Smooth muscle cell (in vitro differentiated cells): ENCODE data around the gene PPIG. TPM values are rescaled to one million over a fixed set of nuclear protein-coding genes. Genes with fewer than 3 reads are reported as not detected.

ENCODE experiments used
- DNase-seq: peaks from one replicate; lab custom pipeline; 2025; ENCODE audit not compliant: unreplicated experiment; lab: John Stamatoyannopoulos, UW
- H2AFZ ChIP-seq: fragments of 200-600 bp; sonication (generic); 2 replicates; pipeline ENCODE4 v1.6.0; 2016; ENCODE audit warnings: antibody characterized with exemption, low read depth, mild to moderate bottlenecking
- H3F3A ChIP-seq: fragments of 200-600 bp; sonication (generic); 2 replicates; pipeline ENCODE4 v1.6.0; 2017; ENCODE audit warnings: antibody characterized with exemption, low read depth
- H3K27ac ChIP-seq: fragments of 200-600 bp; sonication (generic); 2 replicates; pipeline ENCODE4 v1.5.1; 2016; ENCODE audit warnings: low read depth, mild to moderate bottlenecking
- H3K27me3 ChIP-seq: fragments of 200-600 bp; sonication (generic); 2 replicates; pipeline ENCODE4 v1.6.1; 2016; ENCODE audit warnings: low read depth, mild to moderate bottlenecking
- H3K36me3 ChIP-seq: fragments of 200-600 bp; sonication (generic); 2 replicates; pipeline ENCODE4 v1.5.1; 2016; ENCODE audit warnings: low read depth
- H3K4me1 ChIP-seq: fragments of 200-600 bp; sonication (generic); 2 replicates; pipeline ENCODE4 v1.5.1; 2016; ENCODE audit warnings: low read depth
- H3K4me2 ChIP-seq: fragments of 200-600 bp; sonication (generic); 2 replicates; pipeline ENCODE4 v1.6.0; 2016; ENCODE audit warnings: mild to moderate bottlenecking
- H3K4me3 ChIP-seq: fragments of 200-600 bp; sonication (generic); 2 replicates; pipeline ENCODE4 v1.5.1; 2016; ENCODE audit warnings: mild to moderate bottlenecking
- H3K79me2 ChIP-seq: fragments of 200-600 bp; sonication (generic); 2 replicates; pipeline ENCODE4 v1.6.0; 2016; ENCODE audit warnings: low read depth, mild to moderate bottlenecking
- H3K9ac ChIP-seq: fragments of 200-600 bp; sonication (generic); 2 replicates; pipeline ENCODE4 v1.6.0; 2016; ENCODE audit warnings: low read depth
- H3K9me3 ChIP-seq: fragments of 200-600 bp; sonication (generic); replicated peaks from 2 replicates; pipeline ENCODE4 v1.5.1; 2016; ENCODE audit warnings: low read depth
- H4K20me1 ChIP-seq: fragments of 200-600 bp; sonication (generic); 2 replicates; pipeline ENCODE4 v1.6.0; 2016; ENCODE audit warnings: low read depth
- WGBS: methylation state at CpG from one replicate; pipeline ENCODE4 v1.1.7; 2016; ENCODE audit warnings: low lambda C conversion rate; 5-methylcytosine and 5-hydroxymethylcytosine counted together
- polyA plus RNA-seq: library from polyadenylated mRNA; unstranded; fragments of >200 nt; fragmentation: Nextera tagmentation; extraction: Ambion mirVana; gene quantifications from 2 replicates; pipeline ENCODE4 v1.2.1, GENCODE V29; 2016
- total RNA-seq: library from RNA; depleted of rRNA; stranded (reverse); fragments of >200 nt; gene quantifications from 2 replicates; pipeline ENCODE4 v1.2.3, GENCODE V29; 2014
- TF ChIP-seq, protein P1 (sequence below): fragments of 200-600 bp; sonication (generic); IDR thresholded peaks from 2 replicates; pipeline ENCODE4 v1.5.1; 2017; ENCODE audit warnings: borderline replicate concordance, mild to moderate bottlenecking, antibody characterized with exemption; ENCODE audit not compliant: insufficient read depth, poor library complexity, severe bottlenecking

Gene PPIG
- total and polyA plus RNA-seq, 2 experiments from 2014 or later = 34.4 to 51.1 TPM

DNA sequence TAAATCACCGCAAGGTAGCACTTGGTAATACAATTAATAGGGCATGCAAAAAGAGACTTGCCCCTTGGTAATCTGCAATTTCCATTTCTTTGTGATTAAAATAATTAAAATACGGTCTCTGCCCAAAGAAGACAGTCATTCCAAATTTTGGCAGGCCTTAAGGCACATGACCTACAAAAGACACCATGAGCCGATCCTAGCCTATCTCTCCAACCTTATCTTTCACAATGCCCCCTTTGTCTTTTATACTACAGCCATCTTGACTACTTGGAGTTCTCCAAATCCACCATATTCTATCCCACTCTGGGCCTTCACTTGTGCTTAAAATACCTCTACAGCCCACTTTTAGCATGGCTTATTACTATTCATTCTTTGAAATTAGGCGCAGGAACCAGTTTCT lies 86.8 kb downstream of the PPIG start:
- TF ChIP-seq, protein P1, sequence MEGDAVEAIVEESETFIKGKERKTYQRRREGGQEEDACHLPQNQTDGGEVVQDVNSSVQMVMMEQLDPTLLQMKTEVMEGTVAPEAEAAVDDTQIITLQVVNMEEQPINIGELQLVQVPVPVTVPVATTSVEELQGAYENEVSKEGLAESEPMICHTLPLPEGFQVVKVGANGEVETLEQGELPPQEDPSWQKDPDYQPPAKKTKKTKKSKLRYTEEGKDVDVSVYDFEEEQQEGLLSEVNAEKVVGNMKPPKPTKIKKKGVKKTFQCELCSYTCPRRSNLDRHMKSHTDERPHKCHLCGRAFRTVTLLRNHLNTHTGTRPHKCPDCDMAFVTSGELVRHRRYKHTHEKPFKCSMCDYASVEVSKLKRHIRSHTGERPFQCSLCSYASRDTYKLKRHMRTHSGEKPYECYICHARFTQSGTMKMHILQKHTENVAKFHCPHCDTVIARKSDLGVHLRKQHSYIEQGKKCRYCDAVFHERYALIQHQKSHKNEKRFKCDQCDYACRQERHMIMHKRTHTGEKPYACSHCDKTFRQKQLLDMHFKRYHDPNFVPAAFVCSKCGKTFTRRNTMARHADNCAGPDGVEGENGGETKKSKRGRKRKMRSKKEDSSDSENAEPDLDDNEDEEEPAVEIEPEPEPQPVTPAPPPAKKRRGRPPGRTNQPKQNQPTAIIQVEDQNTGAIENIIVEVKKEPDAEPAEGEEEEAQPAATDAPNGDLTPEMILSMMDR = no peak
- Histone ChIP-seq H3K27ac (no peak overlapping the region), H3K36me3 (no peaks in the 10 kb centered on the region), H3K4me1 (no peaks in the 10 kb centered on the region), H3K4me2 (no peak overlapping the region), H3F3A (no peaks in the 10 kb centered on the region), H3K79me2 (no peaks in the 10 kb centered on the region), H3K27me3 (no peaks in the 10 kb centered on the region), H3K9ac (no peak overlapping the region), H3K4me3 (no peak overlapping the region), H3K9me3 (no peaks in the 10 kb centered on the region), H4K20me1 (no peaks in the 10 kb centered on the region), H2AFZ (no peak overlapping the region)
- no peak for DNase-seq
- WGBS = 98% methylated on average over 4 of the region's 4 CpGs

DNA sequence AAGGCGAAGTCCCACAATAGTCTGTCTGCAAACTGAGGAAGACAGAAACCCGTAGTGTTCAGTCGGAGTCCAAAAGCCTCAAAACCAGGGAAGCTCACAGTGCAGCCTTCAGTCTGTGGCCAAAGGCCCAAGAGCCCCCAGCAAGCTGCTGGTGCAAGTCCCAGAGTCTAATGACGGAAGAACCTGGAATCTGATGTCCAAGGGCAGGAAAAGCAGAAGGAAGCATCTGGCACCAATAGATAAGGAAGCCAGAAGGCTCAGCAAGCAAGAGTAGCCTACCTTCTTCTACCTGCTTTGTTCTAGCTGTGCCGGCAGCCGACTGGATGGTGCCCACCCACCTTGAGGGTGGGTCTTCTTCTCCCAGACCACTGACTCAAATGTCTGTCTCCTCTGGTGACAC lies 88.3 kb downstream of the PPIG start:
- peaks cover 4% of the 10 kb centered on the region for H3K4me1 ChIP-seq
- no peak overlapping the region for H3K27ac ChIP-seq
- H2AFZ ChIP-seq = no peak overlapping the region
- no peak overlapping the region for H3K4me2 ChIP-seq
- TF ChIP-seq, protein P1 = no peak
- no peaks in the 10 kb centered on the region for H3K27me3 ChIP-seq
- no peaks in the 10 kb centered on the region for H3F3A ChIP-seq
- H3K79me2 ChIP-seq = no peaks in the 10 kb centered on the region
- no peaks in the 10 kb centered on the region for H3K9me3 ChIP-seq
- no peaks in the 10 kb centered on the region for H3K36me3 ChIP-seq
- H3K4me3 ChIP-seq = no peak overlapping the region
- DNase-seq = no peak
- no peaks in the 10 kb centered on the region for H4K20me1 ChIP-seq
- 90% methylated on average over 6 of the region's 6 CpGs for WGBS
- H3K9ac ChIP-seq = no peak overlapping the region

- Histone ChIP-seq H3K9ac (no peak overlapping the region), H2AFZ (no peak overlapping the region), H3K4me3 (no peak overlapping the region), H3K27me3 (no peaks in the 10 kb centered on the region), H3K36me3 (no peaks in the 10 kb centered on the region), H3K27ac (no peak overlapping the region), H3K4me1 (peaks cover 4% of the 10 kb centered on the region), H4K20me1 (no peaks in the 10 kb centered on the region), H3K9me3 (no peaks in the 10 kb centered on the region), H3K4me2 (no peak overlapping the region), H3F3A (no peaks in the 10 kb centered on the region), H3K79me2 (no peaks in the 10 kb centered on the region)
- TF ChIP-seq, protein P1 = no peak
- 86% methylated on average over 3 of the region's 3 CpGs for WGBS
- DNase-seq = no peak
Observed at GRCh38 chr2:169673106-169673505, 89.0 kb downstream of the PPIG start.

GRCh38 chr2:169673921-169674320 lies 89.8 kb downstream of the PPIG start:
- WGBS = 86% methylated on average over 2 of the region's 2 CpGs
- DNase-seq = no peak

More at GRCh38 chr2:169673921-169674320, 89.8 kb downstream of the PPIG start:
- Histone ChIP-seq H3K4me3 (no peak overlapping the region), H3K9ac (no peak overlapping the region), H3F3A (no peaks in the 10 kb centered on the region), H2AFZ (no peak overlapping the region), H3K9me3 (no peaks in the 10 kb centered on the region), H3K79me2 (no peaks in the 10 kb centered on the region), H3K27me3 (no peaks in the 10 kb centered on the region), H3K36me3 (no peaks in the 10 kb centered on the region), H4K20me1 (no peaks in the 10 kb centered on the region), H3K4me2 (no peak overlapping the region), H3K4me1 (peaks cover 4% of the 10 kb centered on the region), H3K27ac (no peak overlapping the region)
- TF ChIP-seq, protein P1 = no peak
